Measurements from ENCODE around the gene DCAF10. TPM values are rescaled to one million over a fixed set of nuclear protein-coding genes. Genes with fewer than 3 reads are reported as not detected.
"Not testable (repeated sequence)": the region's sequence is repeated elsewhere in the genome, so short reads cannot be mapped to it uniquely, and the experiment has no call there.

Gene DCAF10
- total RNA-seq, 4 donors from 2014 or later = 23.8 to 30.4 (median 26.0) TPM

GRCh38 chr9:37818849-37819248, 18.3 kb downstream of the DCAF10 start:
- TF ChIP-seq POLR2A (IDR thresholded peaks at IDR 0.05) (no peak), CTCF (IDR thresholded peaks at IDR 0.05) (no peak)
- 79 to 80% methylated on average over 2 of the region's 2 CpGs for WGBS, 2 donors
- intact Hi-C loops (cut with DNase I; ENCODE audit: low total_unique reads) = no loop called here
- no peak for DNase-seq (ENCODE audit: low spot score in 2 of 2)
- H3K4me3 ChIP-seq (ENCODE audit: low read depth, poor library complexity, severe bottlenecking) = no peak overlapping the region

GRCh38 chr9:37820142-37820541, 19.5 kb downstream of the DCAF10 start:
- 92 to 93% methylated on average over 5 of the region's 5 CpGs for WGBS, 2 donors

GRCh38 chr9:37825174-37825573, 24.6 kb downstream of the DCAF10 start:
- intact Hi-C loops (cut with DNase I; ENCODE audit: low total_unique reads) = not testable (repeated sequence)

More at GRCh38 chr9:37820142-37820541, 19.5 kb downstream of the DCAF10 start:
- DNase-seq (ENCODE audit: low spot score in 2 of 2) = no peak
- no peak overlapping the region for H3K4me3 ChIP-seq (ENCODE audit: low read depth, poor library complexity, severe bottlenecking)
- intact Hi-C loops (cut with DNase I; ENCODE audit: low total_unique reads) = no loop called here
- no peak for TF ChIP-seq POLR2A (IDR thresholded peaks at IDR 0.05)
- TF ChIP-seq CTCF (IDR thresholded peaks at IDR 0.05) = no peak

GRCh38 chr9:37827483-37828165, 27.0 kb downstream of the DCAF10 start:
- TF ChIP-seq CTCF (IDR thresholded peaks at IDR 0.05) = no peak
- TF ChIP-seq POLR2A (IDR thresholded peaks at IDR 0.05) = no peak
- H3K4me3 ChIP-seq (ENCODE audit: low read depth, poor library complexity, severe bottlenecking) = no peak overlapping the region
- 90 to 96% methylated on average over 4 of the region's 4 CpGs for WGBS, 2 donors
- intact Hi-C loops (cut with DNase I; ENCODE audit: low total_unique reads) = no loop called here
- no peak for DNase-seq (ENCODE audit: low spot score in 2 of 2)

More at GRCh38 chr9:37825174-37825573, 24.6 kb downstream of the DCAF10 start:
- 95 to 98% methylated on average over 2 of the region's 2 CpGs for WGBS, 2 donors
- H3K4me3 ChIP-seq (ENCODE audit: low read depth, poor library complexity, severe bottlenecking); DNase-seq (ENCODE audit: low spot score in 2 of 2): not testable (repeated sequence)

GRCh38 chr9:37835821-37836220, 35.2 kb downstream of the DCAF10 start:
- no peak for DNase-seq (ENCODE audit: low spot score in 2 of 2)
- WGBS, 2 donors = 94% methylated on average over 13 of the region's 13 CpGs
- no peak overlapping the region for H3K4me3 ChIP-seq (ENCODE audit: low read depth, poor library complexity, severe bottlenecking)
- no peak for TF ChIP-seq CTCF (IDR thresholded peaks at IDR 0.05)
- TF ChIP-seq POLR2A (IDR thresholded peaks at IDR 0.05) = no peak
- intact Hi-C loops (cut with DNase I; ENCODE audit: low total_unique reads) = no loop called here

- no peak overlapping the region for H3K4me3 ChIP-seq (ENCODE audit: low read depth, poor library complexity, severe bottlenecking)
- intact Hi-C loops (cut with DNase I; ENCODE audit: low total_unique reads) = no loop called here
- TF ChIP-seq POLR2A (IDR thresholded peaks at IDR 0.05) = no peak
- no peak for TF ChIP-seq CTCF (IDR thresholded peaks at IDR 0.05)
- no peak for DNase-seq (ENCODE audit: low spot score in 2 of 2)
- WGBS, 2 donors = 93 to 97% methylated on average over 2 of the region's 2 CpGs
These were observed 35.8 kb downstream of the DCAF10 start for GRCh38 chr9:37836386-37836785.

Data from lower leg skin (tissue), 4 donors.